Cardiac fibroblast (primary cell): ENCODE data around the gene CFAP100.

Experiments
- DNase-seq, 2 donors: peaks; one replicate each; pipeline versions ENCODE4 v3.0.0 to v3.0.0-alpha.2; 2010; ENCODE audit warnings: low read depth in 2 of 2
- H3K4me3 ChIP-seq, 2 donors: replicated peaks in 1 of 2; 1 replicate in 1 of 2; 2 replicates in 1 of 2; pipeline ENCODE4 v1.5.1; 2011; ENCODE audit warnings: low read depth in 2 of 2, low read length in 2 of 2, mild to moderate bottlenecking in 2 of 2, moderate library complexity in 1 of 2
- CTCF ChIP-seq: IDR thresholded peaks from one replicate; pipeline ENCODE4 v1.5.1; 2011; ENCODE audit warnings: low read depth, mild to moderate bottlenecking, low read length, inconsistent platforms

CFAP100 gene

DNA sequence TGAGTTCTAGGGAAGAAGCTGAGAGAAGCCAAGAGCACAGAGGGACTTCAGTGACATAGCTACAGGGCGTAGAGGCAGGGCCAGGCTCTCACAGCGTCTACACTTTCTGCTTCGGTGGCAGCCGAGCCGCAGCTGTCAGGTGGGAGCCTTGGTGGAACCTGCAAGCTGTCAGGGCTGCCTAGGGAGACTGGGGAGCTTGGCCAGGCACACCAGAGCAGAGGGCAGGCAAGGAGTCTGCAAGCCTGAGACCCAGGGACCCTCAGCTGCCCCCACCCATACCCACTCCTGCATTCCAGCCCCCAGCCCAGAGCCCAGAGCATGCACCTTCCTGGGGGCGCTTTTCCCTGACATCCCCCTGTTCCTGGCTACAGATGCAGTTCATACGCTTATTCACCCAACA is 24.1 kb upstream of the CFAP100 start:
- no peak for DNase-seq
- TF ChIP-seq CTCF, result no peak
- H3K4me3 ChIP-seq, result no peak overlapping the region

DNA sequence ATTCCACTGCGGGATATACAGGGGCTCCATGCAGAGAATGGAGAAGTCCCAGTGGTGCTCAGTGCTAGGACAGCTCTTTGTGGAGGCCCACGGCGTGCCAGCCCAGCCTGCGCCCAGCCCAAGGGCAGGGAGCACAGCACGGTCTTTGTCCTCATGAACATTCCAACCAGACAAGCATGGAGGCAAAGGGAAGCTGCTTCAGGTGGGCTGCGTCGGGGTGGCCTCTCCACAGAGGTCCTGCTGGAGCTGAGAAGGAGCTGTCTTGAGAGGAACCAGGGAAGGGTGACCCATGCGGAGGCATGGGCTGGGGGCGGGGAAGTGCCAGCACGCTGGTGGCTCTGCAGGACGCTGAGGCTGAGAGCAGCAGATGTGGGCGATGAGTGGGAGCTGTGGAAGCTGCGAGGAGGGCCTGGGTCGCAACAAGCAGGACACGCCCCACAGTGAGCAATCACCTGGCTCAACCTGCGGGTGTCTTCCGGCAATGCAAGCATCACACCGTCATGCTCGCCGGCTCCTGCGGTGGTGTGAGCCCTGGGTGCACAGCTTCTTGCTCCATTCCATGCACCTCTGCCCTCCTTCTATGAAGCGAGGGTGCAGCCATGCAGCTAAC is 23.5 kb upstream of the CFAP100 start:
- no peak for DNase-seq
- H3K4me3 ChIP-seq, result no peak overlapping the region
- no peak for TF ChIP-seq CTCF

GRCh38 chr3:126372413-126373145 is 22.1 kb upstream of the CFAP100 start:
- no peak for TF ChIP-seq CTCF
- no peak for DNase-seq
- no peak overlapping the region for H3K4me3 ChIP-seq

DNA sequence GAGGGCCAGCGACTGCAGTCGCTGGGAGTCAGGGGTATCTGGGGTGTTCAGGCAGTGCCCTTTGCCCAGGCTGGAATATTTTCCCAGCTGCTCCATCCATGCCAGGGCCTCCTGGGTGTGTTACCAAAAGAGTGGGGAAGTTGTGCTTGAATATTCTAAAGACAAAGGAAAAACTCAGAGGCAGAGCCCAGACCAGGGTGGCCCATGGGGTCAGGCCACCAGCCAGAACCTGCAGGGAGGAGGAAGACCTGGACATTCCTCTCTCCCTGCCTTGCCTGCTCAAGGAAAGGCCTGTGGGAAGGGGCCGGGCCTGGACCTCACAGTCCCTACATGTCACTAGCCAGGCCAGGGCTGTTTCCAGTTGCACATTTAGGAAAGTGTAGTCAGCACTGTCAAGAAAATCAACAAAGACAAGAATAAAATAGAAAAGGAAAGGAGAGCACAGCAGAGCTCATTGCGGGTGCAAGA is 21.5 kb upstream of the CFAP100 start:
- H3K4me3 ChIP-seq, result no peak overlapping the region
- DNase-seq, result no peak
- TF ChIP-seq CTCF, result no peak

- TF ChIP-seq CTCF, result no peak
- no peak overlapping the region for H3K4me3 ChIP-seq
- peak; percentile 13 to 78 for DNase-seq
Observed at GRCh38 chr3:126373682-126374601, 20.8 kb upstream of the CFAP100 start.

DNA sequence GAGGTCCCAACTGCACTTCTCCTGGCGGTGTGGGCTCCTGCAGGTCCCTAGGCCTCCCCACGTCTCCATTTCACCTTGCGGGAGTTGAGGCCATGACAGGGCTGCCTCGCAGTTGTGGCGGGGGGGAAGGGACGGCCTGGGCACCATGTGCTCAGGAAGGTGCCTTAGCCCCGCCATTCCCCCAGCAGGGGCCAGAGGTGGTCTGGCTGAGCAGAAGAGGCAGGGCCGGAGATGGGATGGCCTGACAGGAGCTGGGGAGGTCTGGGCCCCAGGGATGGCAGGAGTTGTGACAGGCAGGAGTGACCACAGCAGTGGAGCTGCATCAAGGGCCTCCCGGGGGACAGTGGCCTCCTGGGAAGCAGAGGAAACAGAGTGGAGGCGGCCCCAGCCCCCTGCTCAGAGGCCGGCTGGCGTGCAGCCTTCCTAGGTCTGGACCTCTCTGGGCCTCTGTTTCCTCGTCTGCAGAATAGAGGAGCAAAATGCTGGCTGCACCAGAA is 18.8 kb upstream of the CFAP100 start:
- TF ChIP-seq CTCF, result no peak
- no peak overlapping the region for H3K4me3 ChIP-seq
- no peak for DNase-seq
